ENCODE measurements around the gene SPAG5.

Gene SPAG5

DNA sequence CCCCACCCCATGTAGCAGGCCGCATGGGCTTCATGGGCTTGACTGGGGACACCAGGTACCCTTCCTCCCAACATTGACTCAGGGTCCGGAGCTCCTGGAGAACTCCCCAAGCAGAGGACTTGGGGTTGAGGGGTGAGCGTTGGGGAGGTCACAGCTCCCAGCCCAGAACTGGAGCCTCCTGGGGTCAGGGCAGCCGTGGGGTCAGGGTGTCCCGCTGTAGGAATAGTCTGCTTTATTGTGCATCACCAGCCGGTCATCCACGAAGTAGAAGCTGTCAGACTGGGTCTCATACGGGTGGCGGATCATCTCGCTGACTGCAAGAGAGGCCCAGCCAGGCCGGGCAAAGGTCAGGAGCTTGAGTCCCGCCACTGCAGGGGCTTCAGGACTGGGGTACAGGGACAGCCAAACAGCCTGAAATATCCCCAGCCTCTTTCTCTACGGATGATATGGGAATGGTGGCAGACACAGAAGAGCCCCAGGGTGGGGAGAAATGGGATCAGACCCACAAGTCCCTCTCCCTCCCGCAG is 51.7 kb downstream of the SPAG5 start:
- no peak for DNase-seq (ENCODE audit: low spot score)

GRCh38 chr17:28545787-28546415 is 52.9 kb downstream of the SPAG5 start:
- DNase-seq (ENCODE audit: low spot score), result no peak

DNA sequence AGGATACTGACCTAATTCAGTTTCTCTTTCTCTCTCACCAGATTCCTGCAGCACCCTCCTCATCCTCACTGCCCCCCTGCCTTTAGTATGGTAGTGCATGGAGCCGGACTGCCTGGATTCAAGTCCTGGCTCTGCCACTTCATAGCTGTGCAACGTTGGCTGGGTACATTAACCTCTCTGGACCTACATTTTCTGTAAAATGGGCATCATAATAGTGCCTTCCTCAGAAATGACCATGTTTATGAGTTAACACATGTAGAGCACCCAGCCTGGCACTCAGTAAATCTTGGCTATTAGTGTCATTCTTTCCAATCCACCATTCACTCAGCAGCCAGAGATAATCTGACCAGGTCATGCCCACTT is 53.7 kb downstream of the SPAG5 start:
- no peak for DNase-seq (ENCODE audit: low spot score)

DNA sequence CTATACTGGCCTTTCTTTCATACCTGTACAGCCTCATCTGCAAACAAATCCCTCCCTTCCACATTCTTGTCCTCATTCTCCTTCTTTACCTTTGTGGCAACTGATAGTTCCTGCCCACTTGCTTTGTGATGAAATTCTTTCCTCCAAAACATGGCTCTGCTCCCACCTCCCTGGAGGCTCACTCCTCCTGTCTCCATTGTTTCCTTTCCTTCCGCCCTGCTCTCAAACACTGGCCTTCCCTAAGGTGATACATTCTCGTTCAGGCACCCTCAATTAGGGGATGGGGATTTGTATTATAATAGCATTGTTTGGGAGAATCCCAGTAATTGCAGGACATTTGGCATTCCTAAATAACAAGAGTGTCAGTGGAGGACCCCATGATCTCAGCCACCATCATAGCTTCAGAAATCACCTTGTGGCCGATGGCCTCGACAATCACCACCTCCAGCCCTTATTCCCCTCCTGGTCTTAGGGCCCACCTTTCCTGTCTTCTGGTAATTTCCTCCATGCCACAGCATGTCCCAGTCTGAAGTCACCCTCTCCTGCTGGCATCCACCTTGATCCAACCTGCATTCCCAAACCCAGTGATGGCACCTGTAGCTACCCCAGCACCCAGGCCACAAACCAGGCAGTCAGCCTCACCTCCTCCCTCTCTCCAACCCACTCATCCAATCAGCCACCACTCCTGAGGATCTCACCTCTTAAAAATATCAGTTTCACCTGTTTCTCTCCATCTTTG is 54.3 kb downstream of the SPAG5 start:
- no peak for DNase-seq (ENCODE audit: low spot score)

GRCh38 chr17:28541439-28541838 is 57.4 kb downstream of the SPAG5 start:
- no peak for DNase-seq (ENCODE audit: low spot score)

- no peak for DNase-seq (ENCODE audit: low spot score)
Measured at GRCh38 chr17:28540231-28540630, 58.6 kb downstream of the SPAG5 start.

GRCh38 chr17:28538296-28538895 is 60.4 kb downstream of the SPAG5 start:
- no peak for DNase-seq (ENCODE audit: low spot score)

GRCh38 chr17:28537219-28537610 is 61.6 kb downstream of the SPAG5 start:
- DNase-seq (ENCODE audit: low spot score), result no peak

DNA sequence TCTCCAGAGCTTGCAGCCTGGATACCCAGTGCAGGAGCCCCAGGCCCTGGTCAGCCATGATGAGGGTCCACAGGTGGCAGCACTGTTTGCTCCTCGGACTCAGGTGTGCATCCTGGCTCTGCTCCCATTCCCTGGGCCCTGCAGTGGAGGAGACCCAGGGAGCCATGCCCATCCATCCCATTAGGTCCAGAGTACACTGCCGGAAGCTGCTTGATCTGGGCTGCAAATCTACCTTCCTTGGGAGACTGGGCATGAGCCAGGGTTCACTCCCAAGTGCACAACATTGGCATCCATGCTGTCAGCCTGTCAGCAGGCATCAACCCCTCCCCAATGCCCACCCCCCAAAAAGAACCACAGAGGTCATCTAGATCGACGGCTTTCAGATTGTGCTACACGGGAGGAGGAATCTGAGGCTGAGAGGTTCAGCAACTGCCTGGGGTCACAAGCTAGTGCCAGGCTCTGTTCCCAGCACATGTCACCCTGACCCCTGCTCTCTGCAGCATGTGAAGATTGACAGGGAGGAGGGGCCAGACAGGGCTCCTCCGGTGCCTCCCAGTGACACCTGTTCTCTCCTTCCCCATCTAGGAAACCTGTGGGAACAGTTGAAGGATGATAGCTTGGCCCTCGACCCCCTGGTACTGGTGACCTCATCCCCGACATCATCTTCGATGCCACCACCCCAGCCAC is 62.1 kb downstream of the SPAG5 start:
- no peak for DNase-seq (ENCODE audit: low spot score)

- DNase-seq (ENCODE audit: low spot score), result no peak
Measured at GRCh38 chr17:28534740-28535375, 64.0 kb downstream of the SPAG5 start.

GRCh38 chr17:28533091-28533807 is 65.6 kb downstream of the SPAG5 start:
- no peak for DNase-seq (ENCODE audit: low spot score)

GRCh38 chr17:28532050-28532960 is 66.5 kb downstream of the SPAG5 start:
- DNase-seq (ENCODE audit: low spot score), result no peak

- DNase-seq (ENCODE audit: low spot score), result no peak
Measured at GRCh38 chr17:28530926-28531325, 67.9 kb downstream of the SPAG5 start.

- DNase-seq (ENCODE audit: low spot score), result no peak
Measured at GRCh38 chr17:28530250-28530649, 68.6 kb downstream of the SPAG5 start.

GRCh38 chr17:28529013-28529400 is 69.8 kb downstream of the SPAG5 start:
- DNase-seq (ENCODE audit: low spot score), result no peak

DNA sequence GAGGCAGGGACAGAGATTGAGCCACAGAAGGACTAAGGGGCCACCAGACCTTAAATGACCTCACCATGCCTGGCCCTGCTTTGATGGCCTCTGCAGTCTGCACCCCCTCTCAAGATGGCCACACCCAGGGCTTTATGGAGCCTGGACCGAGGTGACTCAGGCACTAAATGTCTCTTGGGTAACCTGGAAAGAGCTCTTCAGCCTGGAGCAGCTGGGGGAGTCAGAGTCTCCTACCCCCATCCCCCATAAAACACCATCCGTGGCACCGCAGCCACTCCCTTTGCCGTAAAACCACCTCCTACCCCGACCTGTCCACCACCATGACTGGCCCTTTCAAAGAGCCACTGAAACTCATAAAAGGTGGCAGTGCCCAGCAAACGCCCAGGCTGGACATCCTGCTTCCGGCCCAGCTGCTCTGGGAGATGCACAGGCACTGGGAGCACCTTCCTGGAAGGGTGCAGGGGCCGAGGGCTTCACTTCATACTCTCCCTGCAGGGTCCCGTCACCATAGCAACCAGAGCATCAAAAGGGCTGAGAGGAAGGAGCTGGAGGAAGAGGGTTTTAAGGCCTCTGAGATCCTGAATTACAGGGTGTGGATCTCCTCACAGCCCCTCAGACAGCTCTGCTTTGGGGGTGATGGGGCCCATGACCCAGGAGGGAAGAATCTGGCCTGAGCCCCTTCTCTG is 70.4 kb downstream of the SPAG5 start:
- DNase-seq (ENCODE audit: low spot score), result no peak

- DNase-seq (ENCODE audit: low spot score), result no peak
Measured at GRCh38 chr17:28527859-28528258, 71.0 kb downstream of the SPAG5 start.
